HEK293 (cell line): ENCODE data around the gene BRD2.

Experiments used
- CTCF ChIP-seq: fragments of 450-650 bp; formaldehyde crosslinking; IDR thresholded peaks from 2 replicates; pipeline ENCODE4 v1.5.1; 2016; ENCODE audit warnings: missing biosample characterization, missing genetic modification characterization
- GLIS1 ChIP-seq: fragments of 450-650 bp; formaldehyde crosslinking; IDR thresholded peaks from 2 replicates; pipeline ENCODE4 v1.5.1; 2016; ENCODE audit warnings: missing biosample characterization, missing genetic modification characterization
- PRDM6 ChIP-seq: fragments of 450-650 bp; formaldehyde crosslinking; IDR thresholded peaks from 2 replicates; pipeline ENCODE4 v1.5.1; 2017; ENCODE audit warnings: missing biosample characterization, missing genetic modification characterization
- REPIN1 ChIP-seq: fragments of 450-650 bp; formaldehyde crosslinking; IDR thresholded peaks from 2 replicates; pipeline ENCODE4 v1.5.1; 2017; ENCODE audit warnings: missing biosample characterization, missing genetic modification characterization, low read depth
- ZNF148 ChIP-seq: fragments of 450-650 bp; formaldehyde crosslinking; IDR thresholded peaks from 2 replicates; pipeline ENCODE4 v1.5.0; 2017; ENCODE audit warnings: missing biosample characterization, missing genetic modification characterization, borderline replicate concordance
- ZNF19 ChIP-seq: fragments of 450-650 bp; formaldehyde crosslinking; IDR thresholded peaks from 2 replicates; pipeline ENCODE4; 2016; ENCODE audit warnings: missing biosample characterization, missing genetic modification characterization, low read depth
- ZNF449 ChIP-seq: fragments of 450-650 bp; formaldehyde crosslinking; IDR thresholded peaks from 2 replicates; pipeline ENCODE4 v1.5.1; 2017; ENCODE audit warnings: missing biosample characterization, mild to moderate bottlenecking, missing genetic modification characterization, moderate library complexity
- ZNF510 ChIP-seq: fragments of 450-650 bp; formaldehyde crosslinking; IDR thresholded peaks from 2 replicates; pipeline ENCODE4 v1.5.1; 2018; ENCODE audit warnings: mild to moderate bottlenecking, missing genetic modification characterization, missing biosample characterization; ENCODE audit not compliant: insufficient replicate concordance
- ZNF521 ChIP-seq: fragments of 450-650 bp; formaldehyde crosslinking; IDR thresholded peaks from 2 replicates; pipeline ENCODE4 v1.5.1; 2017; ENCODE audit warnings: missing biosample characterization, mild to moderate bottlenecking, missing genetic modification characterization
- ZNF629 ChIP-seq: fragments of 450-650 bp; formaldehyde crosslinking; IDR thresholded peaks from 2 replicates; pipeline ENCODE4 v1.5.1; 2017; ENCODE audit warnings: missing biosample characterization, missing genetic modification characterization
- ZNF670 ChIP-seq: fragments of 450-650 bp; formaldehyde crosslinking; IDR thresholded peaks from 2 replicates; pipeline ENCODE4 v1.5.1; 2016; ENCODE audit warnings: missing biosample characterization, missing genetic modification characterization, low read depth

GRCh38 chr6:32976334-32977069 lies 8.1 kb downstream of the BRD2 start:
- TF ChIP-seq CTCF (tag by site-specific recombination): no peak
- no peak for TF ChIP-seq PRDM6
- TF ChIP-seq ZNF449 (tag by site-specific recombination): no peak
- TF ChIP-seq ZNF521: no peak
- TF ChIP-seq ZNF510 (tag by site-specific recombination): no peak
- 0 out of 2 replicates have a peak, but pooled peaks have one; percentile 30 for TF ChIP-seq ZNF629 (tag by site-specific recombination)
- no peak for TF ChIP-seq ZNF148 (tag by site-specific recombination)
- TF ChIP-seq ZNF19 (tag by site-specific recombination): no peak
- no peak for TF ChIP-seq GLIS1 (tag by site-specific recombination)
- TF ChIP-seq REPIN1 (tag by site-specific recombination): no peak
- TF ChIP-seq ZNF670 (tag by site-specific recombination): no peak
